GM18861 (cell line): ENCODE measurements around the gene BHLHE23.
A peak's percentile ranks its signal among the peaks of the same experiment; 100 is the strongest.

ENCODE experiments used
- ATAC-seq: cut with Tn5 transposase; IDR thresholded peaks from one replicate; pipeline ENCODE4 v1.9.1; 2021; ENCODE audit not compliant: unreplicated experiment

BHLHE23 gene

DNA sequence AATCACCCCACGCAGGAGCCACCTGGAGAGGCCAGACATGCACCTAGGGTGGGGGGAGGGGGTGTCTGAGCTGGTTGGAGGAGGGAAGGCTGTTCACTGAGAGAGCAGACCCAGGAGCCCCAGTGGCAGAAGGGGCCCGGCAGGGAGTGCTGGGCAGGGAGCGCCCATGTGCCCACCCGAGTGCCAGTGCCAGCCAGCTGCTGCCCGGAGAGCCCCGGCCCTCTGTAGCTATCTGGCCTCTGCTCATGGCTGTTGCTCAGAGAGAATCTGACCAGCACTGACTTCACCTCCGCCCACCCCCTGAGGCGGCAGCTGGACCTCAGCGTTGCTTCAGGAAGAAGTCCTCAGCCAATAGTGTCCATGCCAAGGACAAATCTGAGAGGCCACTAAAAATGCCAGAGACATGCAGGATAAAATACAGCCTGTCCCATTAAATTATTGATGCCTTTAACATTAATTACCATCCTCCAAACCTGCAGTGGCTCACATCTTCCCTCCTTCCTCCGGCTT lies 31.5 kb downstream of the BHLHE23 start:
- ATAC-seq: no peak

DNA sequence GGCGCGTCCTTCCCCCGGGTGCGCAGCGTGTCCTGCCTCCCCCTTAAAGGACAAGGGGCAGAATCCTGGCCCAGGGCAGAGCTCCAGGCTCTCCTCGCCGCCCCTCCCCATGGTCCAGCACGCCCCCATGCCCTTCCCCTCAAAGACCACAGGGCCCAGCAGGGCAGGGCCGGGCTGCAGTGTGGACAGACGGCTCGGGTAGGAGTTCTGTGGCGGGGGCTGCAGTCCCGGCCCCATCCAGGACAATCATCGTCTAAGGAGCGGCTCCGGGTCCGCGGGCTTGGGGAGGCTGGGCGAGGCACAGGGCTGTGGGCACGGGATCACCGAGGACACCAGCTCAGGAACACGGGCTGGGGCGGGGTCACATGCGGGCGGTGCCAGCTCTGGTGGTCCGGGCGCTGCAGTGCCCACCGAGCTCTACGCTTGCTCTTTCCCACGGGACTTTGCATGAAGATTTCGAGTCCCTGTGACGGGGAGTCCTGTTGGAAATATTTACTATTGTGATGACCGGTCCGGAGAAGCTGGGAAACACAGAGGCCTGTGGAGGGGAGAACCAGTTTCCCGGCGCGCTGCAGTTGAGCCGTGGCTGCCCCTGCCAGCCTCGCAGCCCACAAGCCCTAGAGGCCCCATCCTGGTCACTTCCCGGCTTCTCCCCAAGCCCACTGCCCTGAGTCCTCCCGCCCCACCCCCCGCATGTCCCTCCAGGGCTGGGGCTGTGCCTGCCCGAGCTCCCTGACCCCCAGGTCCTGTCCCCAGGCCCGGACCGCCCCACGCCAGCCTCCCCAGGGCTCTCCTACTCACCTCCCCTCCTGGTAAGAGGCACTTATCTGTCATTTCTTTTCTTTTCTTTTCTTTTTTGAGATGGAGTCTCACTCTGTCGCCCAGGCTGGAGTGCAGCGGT lies 33.7 kb downstream of the BHLHE23 start:
- no peak for ATAC-seq

DNA sequence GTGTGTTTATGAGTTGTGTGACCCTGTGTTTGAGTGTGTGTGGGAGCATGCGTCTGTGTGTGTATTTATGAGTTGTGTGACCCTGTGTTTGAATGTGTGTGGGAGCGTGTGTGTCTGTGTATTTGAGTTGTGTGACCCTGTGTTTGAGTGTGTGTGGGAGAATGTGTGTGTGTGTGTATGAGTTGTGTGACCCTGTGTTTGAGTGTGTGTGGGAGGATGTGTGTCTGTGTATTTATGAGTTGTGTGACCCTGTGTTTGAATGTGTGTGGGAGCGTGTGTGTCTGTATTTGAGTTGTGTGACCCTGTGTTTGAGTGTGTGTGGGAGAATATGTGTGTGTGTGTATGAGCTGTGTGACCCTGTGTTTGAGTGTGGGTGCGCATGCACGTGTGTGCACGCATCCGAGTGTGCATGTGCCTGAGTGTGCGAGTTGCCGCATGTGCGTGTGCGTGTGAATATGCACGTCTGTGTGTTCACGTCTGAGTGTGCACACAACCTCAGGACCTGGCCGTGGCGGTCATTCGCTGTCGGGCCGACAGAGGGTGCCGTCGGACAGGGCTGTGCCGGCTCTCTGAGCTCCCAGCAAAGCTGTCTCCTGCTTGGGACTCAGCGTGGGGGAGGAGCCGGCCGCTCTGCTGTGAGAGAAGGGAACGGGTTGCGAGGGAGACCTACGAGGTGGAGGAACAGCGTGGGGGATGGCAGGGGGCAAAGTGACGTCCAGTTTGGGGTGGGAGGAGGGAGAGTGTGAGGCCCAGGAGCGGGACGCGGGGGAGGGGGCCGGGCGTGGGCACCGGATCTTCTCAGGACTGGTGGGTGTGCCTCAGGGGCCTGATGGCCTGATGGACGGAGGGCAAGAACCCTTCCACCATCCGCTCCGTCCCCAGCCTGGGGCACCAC lies 34.6 kb downstream of the BHLHE23 start:
- peak; percentile 76 for ATAC-seq

DNA sequence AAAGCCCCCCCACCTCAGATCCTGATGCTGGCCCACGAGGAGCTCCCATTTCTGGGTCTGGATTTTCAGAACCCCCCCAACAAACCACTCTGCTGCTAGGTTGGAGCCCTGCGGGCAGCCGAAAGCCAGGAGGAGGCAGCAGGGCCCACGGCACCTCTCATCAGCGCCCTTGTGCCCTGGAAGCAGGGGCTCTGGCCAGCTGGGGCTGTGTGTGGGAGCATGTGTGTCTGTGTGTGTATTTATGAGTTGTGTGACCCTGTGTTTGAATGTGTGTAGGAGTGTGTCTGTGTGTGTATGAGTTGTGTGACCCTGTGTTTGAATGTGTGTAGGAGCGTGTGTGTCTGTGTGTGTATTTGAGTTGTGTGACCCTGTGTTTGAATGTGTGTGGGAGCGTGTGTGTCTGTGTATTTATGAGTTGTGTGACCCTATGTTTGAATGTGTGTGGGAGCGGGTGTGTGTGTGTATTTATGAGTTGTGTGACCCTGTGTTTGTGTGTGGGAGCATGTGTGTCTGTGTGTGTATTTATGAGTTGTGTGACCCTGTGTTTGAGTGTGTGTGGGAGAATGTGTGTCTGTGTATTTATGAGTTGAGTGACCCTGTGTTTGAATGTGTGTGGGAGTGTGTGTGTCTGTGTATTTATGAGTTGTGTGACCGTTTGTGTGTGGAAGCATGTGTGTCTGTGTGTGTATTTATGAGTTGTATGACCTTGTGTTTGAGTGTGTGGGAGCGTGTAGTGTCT lies 35.4 kb downstream of the BHLHE23 start:
- no peak for ATAC-seq

DNA sequence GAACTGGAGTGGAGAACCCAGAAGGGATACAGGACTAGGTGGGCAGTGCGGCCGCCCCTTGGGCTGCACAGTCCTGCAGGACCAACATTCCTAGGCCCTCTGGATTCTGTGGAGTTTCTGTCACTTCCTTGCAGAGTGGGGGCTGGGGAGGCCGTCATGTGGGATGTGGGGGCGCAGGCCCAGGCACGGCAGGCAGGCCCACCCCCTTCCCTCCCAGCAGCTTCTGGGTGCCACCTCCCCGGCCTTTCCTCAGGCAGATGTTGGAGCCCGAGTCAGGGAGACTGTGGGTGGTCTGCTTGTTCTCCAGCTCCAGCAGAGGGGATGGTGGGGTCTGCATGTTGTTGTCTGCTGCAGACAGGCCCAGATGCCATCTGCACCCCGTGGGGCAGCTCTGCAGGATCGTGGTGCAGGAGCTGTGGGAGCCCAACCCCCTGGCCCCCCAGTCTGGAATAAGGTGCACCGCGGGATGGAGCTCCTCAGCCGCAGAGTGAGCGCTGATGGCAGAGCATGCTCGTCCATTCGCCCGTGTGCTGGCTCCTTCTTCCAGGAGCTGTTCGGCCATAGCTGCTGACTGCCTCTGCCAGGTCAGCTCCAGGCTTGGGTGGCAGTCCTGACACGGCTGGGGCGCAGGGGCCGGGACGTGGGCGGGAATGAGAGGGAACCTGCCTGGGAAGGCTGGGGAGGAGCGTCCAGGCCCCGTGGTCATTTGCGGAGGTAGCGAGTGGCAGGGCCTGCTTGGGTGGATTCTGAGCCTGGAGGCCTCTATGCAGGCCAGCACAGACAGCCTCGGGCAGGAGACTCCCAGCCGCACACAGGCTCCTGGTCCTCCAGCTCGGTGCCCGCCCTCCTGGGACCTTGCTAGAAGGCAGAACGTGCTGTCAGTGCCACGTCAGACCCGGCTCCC lies 36.2 kb downstream of the BHLHE23 start:
- ATAC-seq: no peak

DNA sequence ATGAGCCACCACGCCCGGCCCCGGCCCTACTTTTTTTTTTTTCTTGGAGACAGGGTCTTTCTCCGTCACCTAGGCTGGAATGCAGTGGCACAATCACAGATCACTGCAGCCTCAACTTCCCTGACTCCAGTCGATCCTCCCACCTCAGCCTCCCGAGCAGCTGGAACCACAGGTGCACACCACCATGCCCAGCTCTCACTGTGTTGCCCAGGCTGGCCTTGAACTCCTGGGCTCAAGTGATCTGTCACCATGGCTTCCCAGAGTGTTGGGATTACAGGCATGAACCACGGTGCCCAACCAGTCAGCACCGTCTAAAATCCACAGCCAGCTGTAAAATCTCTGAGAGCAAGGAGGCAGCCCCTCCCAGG lies 36.8 kb downstream of the BHLHE23 start:
- ATAC-seq: no peak

DNA sequence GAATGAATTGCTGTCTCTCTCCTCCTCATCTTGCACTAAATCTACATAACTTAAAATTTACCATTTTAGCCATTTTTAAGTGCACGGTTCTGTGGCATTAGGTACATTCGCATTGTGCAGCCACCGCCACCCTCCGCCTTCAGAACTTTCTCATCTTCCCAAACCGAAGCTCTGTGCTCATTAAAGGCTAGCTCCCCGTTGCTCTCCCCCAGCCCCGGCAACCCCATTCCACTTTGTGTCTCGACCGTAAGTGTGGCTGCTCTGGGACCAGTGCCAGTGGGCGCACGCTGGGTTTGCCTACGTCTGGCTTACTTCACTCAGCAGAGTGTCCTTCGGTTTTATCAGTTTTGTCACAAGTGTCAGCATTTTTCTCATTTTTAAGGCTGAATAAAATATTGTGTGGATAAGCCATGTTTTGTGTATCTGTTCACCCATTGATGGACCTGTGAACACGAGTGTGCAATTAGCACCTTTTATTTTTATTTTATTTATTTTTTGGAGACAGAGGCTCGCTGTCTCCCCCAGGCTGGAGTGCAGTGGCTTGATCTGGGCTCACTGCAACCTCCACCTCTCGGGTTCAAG lies 37.5 kb downstream of the BHLHE23 start:
- no peak for ATAC-seq

DNA sequence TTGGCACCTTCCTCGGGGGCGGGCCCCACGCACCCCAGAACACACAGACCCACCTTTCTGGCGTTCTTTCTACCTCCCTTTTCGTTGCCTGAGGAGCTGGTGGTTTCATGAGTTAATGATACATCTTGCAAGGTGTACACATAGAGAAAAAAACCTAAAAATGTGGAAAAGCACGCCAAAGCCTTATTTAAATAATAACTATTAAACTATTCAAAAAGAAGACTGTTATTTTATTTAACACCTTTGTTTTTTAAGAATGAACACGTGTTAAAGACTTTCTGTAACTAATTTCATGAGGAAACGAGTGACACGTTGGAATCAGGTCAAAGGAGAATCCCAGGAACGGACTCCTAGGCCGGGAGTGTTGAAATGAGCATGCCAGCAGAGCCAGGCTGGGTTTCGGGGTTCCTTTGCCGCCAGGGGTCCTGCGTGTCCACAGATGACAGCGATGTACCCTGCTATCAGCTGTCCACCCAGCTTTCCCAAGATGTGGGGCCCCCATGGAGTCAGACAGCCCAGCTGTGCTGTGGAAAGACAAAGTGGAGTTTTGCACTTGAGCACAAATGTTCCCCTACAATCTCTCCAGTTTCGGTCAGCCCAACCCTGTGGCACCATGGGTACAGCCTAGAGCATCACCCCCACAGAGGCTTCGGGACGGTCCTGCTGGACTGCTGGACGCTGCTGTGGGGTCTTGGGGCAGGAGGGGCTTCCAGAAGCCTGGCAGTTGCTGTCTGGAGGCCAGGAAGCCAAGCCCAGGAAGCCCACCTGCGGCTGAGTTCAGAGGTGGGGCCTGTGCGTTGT lies 38.2 kb downstream of the BHLHE23 start:
- ATAC-seq: no peak

DNA sequence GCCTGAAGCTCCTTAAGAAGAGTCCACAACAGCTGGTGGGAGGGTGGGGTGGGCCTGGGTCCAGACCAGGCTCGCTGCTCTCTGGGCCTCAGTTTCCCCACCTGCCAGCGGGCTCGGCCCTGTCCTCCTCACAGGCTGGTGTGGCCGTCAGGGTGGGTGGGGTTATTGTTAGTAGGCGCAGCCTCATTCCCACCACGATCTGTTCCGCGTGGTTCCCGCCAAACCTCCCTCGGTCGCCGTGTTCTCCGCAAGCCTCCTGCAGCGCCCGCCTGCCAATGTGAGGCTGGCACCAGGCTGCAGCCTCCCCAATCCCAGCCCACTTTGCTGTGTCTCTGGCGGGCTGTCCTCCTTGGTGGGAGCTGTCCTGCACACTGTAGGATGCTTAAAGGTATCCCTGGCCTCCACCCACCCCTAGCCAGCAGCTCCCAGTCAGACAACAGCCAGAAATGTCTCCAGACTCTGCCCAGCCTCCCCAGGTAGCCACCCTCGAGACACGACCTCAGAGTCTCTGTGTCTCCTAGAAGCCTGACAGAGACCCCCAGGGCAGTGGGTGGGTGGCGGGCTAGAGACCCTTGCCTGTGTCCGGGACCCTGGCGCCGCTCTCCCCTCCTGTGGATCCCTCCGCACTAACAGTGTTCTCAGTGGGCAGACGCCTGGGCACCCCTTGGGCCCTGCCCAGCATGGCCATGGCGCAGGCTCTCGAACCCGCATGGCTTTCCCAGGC lies 39.0 kb downstream of the BHLHE23 start:
- ATAC-seq: no peak

DNA sequence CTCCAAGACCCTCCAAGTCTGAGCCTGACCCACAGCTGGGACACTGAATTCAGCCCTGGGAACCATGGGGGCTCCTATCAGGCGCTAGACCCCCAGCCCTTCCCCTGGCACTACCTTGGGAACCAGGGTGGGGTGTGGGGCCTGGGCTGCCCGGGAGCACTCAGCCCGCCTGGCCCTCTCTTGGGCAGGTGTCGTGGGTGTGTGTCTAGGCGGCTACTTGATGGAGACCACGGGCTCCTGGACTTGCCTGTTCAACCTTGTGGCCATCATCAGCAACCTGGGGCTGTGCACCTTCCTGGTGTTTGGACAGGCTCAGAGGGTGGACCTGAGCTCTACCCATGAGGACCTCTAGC lies 39.6 kb downstream of the BHLHE23 start:
- no peak for ATAC-seq

DNA sequence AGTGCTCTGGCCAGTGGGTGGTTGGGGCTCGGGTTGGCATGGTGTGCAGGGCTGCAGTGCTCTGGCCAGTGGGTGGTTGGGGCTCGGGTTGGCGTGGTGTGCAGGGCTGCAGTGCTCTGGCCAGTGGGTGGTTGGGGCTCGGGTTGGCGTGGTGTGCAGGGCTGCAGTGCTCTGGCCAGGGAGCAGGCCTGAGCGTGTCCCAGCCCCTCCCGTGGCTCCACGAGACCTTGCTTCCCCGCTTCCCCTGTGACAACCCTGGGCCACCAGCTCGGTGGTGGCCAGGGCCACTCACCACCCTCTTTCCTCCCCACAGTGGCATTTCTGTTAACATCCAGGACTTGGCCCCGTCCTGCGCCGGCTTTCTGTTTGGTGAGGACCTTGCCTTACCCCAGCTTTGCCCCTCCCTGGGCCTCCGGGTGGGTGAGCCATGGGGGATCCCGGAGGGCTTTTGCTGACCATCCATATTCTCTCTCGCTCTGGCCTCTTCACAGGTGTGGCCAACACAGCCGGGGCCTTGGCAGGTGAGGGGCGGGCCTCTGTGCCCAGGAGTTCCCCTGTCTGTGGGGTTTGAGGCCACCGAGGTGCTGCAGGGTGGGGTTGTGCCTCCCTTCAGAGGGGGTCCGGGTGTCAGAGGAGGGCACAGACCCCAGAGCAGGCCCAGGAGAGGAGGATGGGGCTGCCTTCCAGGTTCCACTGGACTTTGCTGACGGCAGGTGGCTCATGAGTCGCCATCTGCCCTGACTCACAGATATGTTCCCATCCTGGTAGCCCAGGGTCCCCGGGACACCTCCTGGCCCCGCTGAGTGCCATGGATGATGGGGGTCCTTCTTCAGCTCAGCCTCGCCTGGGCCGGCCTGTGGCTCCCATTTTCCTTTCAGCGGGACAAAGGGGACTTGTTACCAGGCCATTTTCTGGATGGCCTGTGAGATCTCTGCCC lies 40.3 kb downstream of the BHLHE23 start:
- ATAC-seq: no peak

DNA sequence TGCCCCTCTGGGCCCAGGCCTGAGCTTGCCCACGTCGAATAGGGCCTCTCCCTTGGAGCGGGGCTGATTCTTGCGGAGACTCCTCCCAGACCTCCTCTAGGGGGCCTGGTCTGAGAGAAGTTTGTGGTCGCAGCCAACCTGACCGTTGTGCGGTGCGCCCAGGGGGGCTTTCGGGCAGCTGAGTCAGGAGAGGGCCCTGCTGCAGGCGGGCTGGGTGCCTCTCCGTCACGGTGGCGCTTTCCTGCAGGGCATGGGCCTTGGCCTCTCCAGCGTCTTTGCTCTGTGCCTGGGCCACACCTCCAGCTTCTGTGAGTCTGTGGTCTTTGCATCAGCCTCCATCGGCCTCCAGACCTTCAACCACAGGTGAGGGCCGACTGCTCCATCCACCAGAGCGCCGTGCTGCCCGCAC lies 41.4 kb downstream of the BHLHE23 start:
- no peak for ATAC-seq

DNA sequence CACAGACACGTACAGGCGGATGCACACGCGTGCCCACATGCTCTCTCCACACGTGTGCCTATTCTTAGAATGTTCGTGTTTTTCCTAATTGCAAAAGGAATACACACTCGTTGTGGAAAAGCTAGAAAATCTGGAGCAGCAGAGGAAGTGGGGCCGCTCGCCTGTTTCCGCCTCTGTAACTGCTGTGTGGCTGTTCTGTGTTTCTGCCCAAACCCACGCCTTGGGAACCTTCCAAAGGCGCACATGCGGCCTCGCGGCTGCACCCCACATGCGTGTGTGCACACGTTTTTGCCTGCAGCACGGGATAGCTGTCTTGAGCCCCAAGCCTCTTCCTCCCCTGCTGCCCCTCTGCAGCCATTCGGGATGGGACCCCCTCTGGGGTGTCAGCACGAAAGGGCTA lies 42.1 kb downstream of the BHLHE23 start:
- ATAC-seq: no peak

DNA sequence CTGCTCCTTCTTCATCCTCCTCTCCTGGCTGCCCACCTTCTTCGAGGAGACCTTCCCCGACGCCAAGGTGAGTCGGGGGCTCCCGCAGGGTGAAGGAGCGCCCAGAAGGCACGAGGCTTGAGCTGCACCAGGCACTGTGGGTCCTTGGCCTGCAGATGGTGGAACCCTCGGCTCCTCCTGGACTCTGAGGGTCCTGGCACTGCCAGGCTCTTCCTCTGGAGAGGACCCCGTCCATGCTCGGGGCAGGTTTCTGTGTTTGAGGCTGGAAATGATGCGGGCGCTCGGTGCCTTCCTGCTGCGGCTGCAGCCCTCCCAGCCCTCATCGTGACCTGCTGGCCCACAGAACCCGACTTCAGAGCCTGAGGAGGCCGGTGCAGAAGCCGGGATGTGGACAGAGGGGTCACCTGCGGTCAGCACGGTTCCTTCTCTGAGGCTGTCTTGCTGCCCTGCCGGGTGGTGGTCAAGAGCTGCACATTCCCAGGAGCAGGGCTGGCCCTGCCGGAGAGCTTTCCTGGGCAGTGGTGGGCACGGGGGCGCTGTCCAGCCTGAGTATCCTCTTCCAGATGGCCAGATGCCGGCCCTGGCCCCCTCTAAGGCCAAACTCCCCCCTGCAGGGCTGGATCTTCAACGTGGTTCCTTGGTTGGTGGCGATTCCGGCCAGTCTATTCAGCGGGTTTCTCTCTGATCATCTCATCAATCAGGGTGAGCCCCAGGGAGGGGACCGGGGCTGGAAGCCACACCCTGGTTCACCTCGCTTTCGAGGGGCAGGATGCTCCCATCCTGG lies 43.0 kb downstream of the BHLHE23 start:
- ATAC-seq: no peak

DNA sequence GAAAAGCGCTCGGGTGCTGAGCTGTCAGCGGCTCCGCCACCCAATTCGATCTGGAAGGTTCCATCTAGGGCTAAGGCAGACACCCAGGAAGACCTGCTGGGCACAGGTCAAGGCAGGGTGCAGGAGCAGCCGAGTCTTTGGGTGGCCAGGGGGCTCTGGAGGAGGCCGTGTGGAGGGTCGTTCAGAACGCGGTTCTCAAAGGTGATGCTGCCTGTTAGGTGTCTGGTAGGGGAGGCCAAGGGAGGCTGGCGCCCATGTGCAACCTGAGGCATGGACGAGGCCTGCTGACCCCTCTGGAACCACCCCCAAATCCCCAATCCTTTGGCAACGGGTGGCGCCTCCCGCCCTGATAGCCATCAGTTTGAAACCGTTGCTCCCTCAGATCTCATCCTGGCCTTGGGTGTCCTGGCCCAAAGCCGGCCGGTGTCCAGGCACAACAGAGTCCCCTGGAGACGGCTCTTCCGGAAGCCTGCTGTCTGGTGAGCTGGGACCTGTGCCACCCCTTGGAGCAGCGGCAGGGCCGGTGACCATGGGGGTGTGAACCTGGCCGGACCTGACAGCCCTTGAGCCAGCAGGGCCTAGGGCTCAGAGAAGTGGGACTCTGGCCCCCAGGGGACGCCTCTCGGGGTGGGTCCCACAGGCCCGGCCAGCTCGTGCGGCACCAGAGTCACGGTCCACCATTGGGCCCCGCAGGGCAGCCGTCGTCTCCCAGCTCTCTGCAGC lies 43.7 kb downstream of the BHLHE23 start:
- no peak for ATAC-seq
